Fibroblast of pulmonary artery (primary cell): ENCODE data around the gene ZNF485.

Experiments used
- DNase-seq: peaks from one replicate; pipeline ENCODE4 v3.0.0-alpha.2; 2010; ENCODE audit warnings: low read depth
- H3K4me3 ChIP-seq: replicated peaks from 2 replicates; pipeline ENCODE4 v1.5.1; 2011; ENCODE audit warnings: low read depth, mild to moderate bottlenecking, control low read depth, low read length, moderate library complexity
- CTCF ChIP-seq: IDR thresholded peaks from 2 replicates; pipeline ENCODE4 v1.5.1; 2011; ENCODE audit warnings: mild to moderate bottlenecking, control low read depth, low read length, inconsistent platforms; ENCODE audit errors: missing control alignments

The ZNF485 gene

GRCh38 chr10:43605850-43606322 is 352 bp upstream of the ZNF485 start:
- peak overlapping the region; percentile 59 for H3K4me3 ChIP-seq
- no peak for DNase-seq
- TF ChIP-seq CTCF: no peak

GRCh38 chr10:43607199-43607573 is 948 bp downstream of the ZNF485 start:
- DNase-seq: no peak
- peak overlapping the region; percentile 59 for H3K4me3 ChIP-seq
- TF ChIP-seq CTCF: no peak

- no peak overlapping the region for H3K4me3 ChIP-seq
- no peak for TF ChIP-seq CTCF
- peak; percentile 9 for DNase-seq
These were observed 4.4 kb downstream of the ZNF485 start for GRCh38 chr10:43610636-43611035.

- no peak for DNase-seq
- H3K4me3 ChIP-seq: no peak overlapping the region
- TF ChIP-seq CTCF: no peak
These were observed 10.6 kb downstream of the ZNF485 start for GRCh38 chr10:43616697-43617370.

GRCh38 chr10:43619368-43619767 is 13.1 kb downstream of the ZNF485 start:
- no peak for DNase-seq
- TF ChIP-seq CTCF: no peak
- no peak overlapping the region for H3K4me3 ChIP-seq

GRCh38 chr10:43622038-43622437 is 15.8 kb downstream of the ZNF485 start:
- DNase-seq: no peak
- no peak for TF ChIP-seq CTCF
- no peak overlapping the region for H3K4me3 ChIP-seq

GRCh38 chr10:43623351-43623750 is 17.1 kb downstream of the ZNF485 start:
- peak; percentile 12 for DNase-seq
- H3K4me3 ChIP-seq: peak overlapping the region; percentile 11
- no peak for TF ChIP-seq CTCF
